Panc1 (cell line): ENCODE results near the gene DPEP1. TPM values are rescaled to one million over a fixed set of nuclear protein-coding genes. Genes with fewer than 3 reads are reported as not detected.

Experiments used
- ATAC-seq: fragments of 200-7000 bp; cut with Tn5 transposase; 2 replicates; pipeline ENCODE4 v1.9.1; 2020; ENCODE audit warnings: mild to moderate bottlenecking, moderate library complexity
- BruUV-seq: library from RNA; stranded (reverse); fragments of 400-500 nt; replicated peaks from 2 replicates; lab custom pipeline; 2021; lab: Mats Ljungman, UMichigan
- CTCF ChIA-PET: fragments of 300-600 bp; sonication (Branson Sonifier 250); formaldehyde crosslinking; loops from one replicate; lab custom pipeline; 2022; ENCODE audit warnings: antibody characterized with exemption; lab: Charles Lee
- POLR2A ChIA-PET: fragments of 300-600 bp; sonication (Branson Sonifier 250); formaldehyde crosslinking; loops from one replicate; lab custom pipeline; 2022; ENCODE audit warnings: antibody characterized with exemption; lab: Charles Lee
- DNase-seq: peaks from one replicate; pipeline ENCODE4 v3.0.0-alpha.2; 2010; ENCODE audit warnings: low read depth, low spot score
- H3K27ac ChIP-seq: 2 replicates; pipeline ENCODE4 v1.5.1; 2011; ENCODE audit warnings: mild to moderate bottlenecking, low read length, inconsistent platforms
- H3K27me3 ChIP-seq: fragments of 200-500 bp; sonication (Bioruptor generic); 2 replicates; pipeline ENCODE4 v1.6.0; 2014; ENCODE audit warnings: low read length, inconsistent platforms; ENCODE audit not compliant: control insufficient read depth, insufficient read depth
- H3K36me3 ChIP-seq: fragments of 200-500 bp; sonication (Bioruptor generic); 2 replicates; pipeline ENCODE4 v1.5.1; 2014; ENCODE audit warnings: inconsistent platforms, mild to moderate bottlenecking, low read length, moderate library complexity; ENCODE audit not compliant: control insufficient read depth, insufficient read depth
- H3K4me1 ChIP-seq: 2 replicates; pipeline ENCODE4 v1.5.1; 2011; ENCODE audit warnings: inconsistent platforms, mild to moderate bottlenecking, low read length, moderate library complexity; ENCODE audit not compliant: control insufficient read depth, insufficient read depth
- H3K4me3 ChIP-seq, 2 experiments: 2 replicates each; pipeline ENCODE4 v1.5.1; 2011 to 2012; ENCODE audit warnings: low read depth in 2 of 2, low read length in 2 of 2, mild to moderate bottlenecking in 2 of 2, inconsistent platforms in 1 of 2, moderate library complexity in 1 of 2
- H3K9me3 ChIP-seq: fragments of 200-500 bp; sonication (Bioruptor generic); 2 replicates; pipeline ENCODE4 v1.5.1; 2014; ENCODE audit warnings: low read depth, mild to moderate bottlenecking, inconsistent platforms, low read length, moderate library complexity; ENCODE audit not compliant: control insufficient read depth, insufficient read depth
- POLR2AphosphoS5 ChIP-seq: IDR thresholded peaks from 2 replicates; pipeline ENCODE4 v1.6.1; 2012; ENCODE audit warnings: mild to moderate bottlenecking, low read depth, low read length, moderate library complexity
- SIN3A ChIP-seq: IDR thresholded peaks from 2 replicates; pipeline ENCODE4 v1.6.1; 2012; ENCODE audit warnings: low read depth, mild to moderate bottlenecking, low read length, moderate library complexity, borderline replicate concordance; ENCODE audit not compliant: insufficient read depth
- TCF7L2 ChIP-seq: IDR thresholded peaks from 2 replicates; pipeline ENCODE4 v1.6.1; 2011; ENCODE audit warnings: mild to moderate bottlenecking, low read depth, low read length, inconsistent platforms
- in situ Hi-C: cut with HindIII; loops from 2 replicates; pipeline ENCODE4 v1.10.0; 2016; ENCODE audit warnings: low sequenced_read_pairs, low pct_unique_long_range_greater_than_20kb
- intact Hi-C: fragments of 100-400 bp; cut with micrococcal nuclease; formaldehyde crosslinking; loops from one replicate; pipeline ENCODE4 v1.10.0; 2022; ENCODE audit not compliant: unreplicated experiment
- total RNA-seq: library from RNA; stranded (reverse); gene quantifications from one replicate; pipeline ENCODE4 v1.2.1, GENCODE V29; 2021; ENCODE audit not compliant: unreplicated experiment
- TF ChIP-seq, protein P1 (sequence below): fragments of 450-650 bp; IDR thresholded peaks from 2 replicates; pipeline ENCODE4 v1.5.1; 2017; ENCODE audit warnings: mild to moderate bottlenecking
- TF ChIP-seq, protein P2 (sequence below), 2 experiments: IDR thresholded peaks; 2 replicates each; pipeline ENCODE4 v1.6.1; 2011 to 2012; ENCODE audit warnings: low read depth in 2 of 2, control low read depth in 1 of 2, low read length in 1 of 2, mild to moderate bottlenecking in 1 of 2, moderate library complexity in 1 of 2; ENCODE audit not compliant: insufficient read depth in 1 of 2

DPEP1 gene
- total RNA-seq, 1 experiment from 2014 or later = 0.18 TPM

DNA sequence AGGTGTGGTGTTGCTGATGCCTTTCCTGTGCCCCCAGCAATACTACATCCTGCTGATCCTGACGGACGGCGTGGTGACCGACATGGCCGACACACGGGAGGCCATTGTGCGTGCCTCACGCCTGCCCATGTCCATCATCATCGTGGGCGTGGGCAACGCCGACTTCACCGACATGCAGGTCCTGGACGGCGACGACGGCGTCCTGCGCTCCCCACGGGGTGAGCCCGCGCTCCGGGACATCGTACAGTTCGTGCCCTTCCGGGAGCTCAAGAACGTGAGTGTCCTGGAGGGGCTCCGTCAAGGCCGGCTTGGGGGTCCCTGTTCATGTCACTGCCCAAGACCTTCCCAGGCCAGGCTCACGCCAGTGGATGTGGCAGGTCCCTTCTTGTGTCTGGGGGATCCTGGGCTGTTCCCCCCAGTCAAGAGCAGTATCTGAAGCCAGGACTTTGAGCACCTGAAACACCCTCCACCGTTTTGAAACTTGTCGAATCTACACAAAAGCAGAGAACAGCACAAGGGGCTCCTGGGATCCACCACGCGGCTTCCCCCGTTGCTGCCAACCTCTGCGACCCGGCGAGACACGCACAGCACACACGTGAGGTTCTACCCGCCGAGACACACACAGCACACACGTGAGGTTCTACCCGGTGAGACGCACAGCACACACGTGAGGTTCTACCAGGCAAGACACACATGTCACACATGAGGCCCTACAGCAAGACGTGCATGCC lies 17.9 kb upstream of the DPEP1 start:
- Histone ChIP-seq H3K27me3 (no peaks in the 10 kb centered on the region), H3K36me3 (no peaks in the 10 kb centered on the region), H3K4me3 (no peak overlapping the region), H3K27ac (no peak overlapping the region), H3K9me3 (no peaks in the 10 kb centered on the region), H3K4me1 (no peaks in the 10 kb centered on the region; the same call in none of the 2 replicates)
- TF ChIP-seq, protein P1, sequence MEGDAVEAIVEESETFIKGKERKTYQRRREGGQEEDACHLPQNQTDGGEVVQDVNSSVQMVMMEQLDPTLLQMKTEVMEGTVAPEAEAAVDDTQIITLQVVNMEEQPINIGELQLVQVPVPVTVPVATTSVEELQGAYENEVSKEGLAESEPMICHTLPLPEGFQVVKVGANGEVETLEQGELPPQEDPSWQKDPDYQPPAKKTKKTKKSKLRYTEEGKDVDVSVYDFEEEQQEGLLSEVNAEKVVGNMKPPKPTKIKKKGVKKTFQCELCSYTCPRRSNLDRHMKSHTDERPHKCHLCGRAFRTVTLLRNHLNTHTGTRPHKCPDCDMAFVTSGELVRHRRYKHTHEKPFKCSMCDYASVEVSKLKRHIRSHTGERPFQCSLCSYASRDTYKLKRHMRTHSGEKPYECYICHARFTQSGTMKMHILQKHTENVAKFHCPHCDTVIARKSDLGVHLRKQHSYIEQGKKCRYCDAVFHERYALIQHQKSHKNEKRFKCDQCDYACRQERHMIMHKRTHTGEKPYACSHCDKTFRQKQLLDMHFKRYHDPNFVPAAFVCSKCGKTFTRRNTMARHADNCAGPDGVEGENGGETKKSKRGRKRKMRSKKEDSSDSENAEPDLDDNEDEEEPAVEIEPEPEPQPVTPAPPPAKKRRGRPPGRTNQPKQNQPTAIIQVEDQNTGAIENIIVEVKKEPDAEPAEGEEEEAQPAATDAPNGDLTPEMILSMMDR = no peak
- TF ChIP-seq TCF7L2 (no peak), SIN3A (no peak), POLR2AphosphoS5 (no peak)
- TF ChIP-seq, protein P2, sequence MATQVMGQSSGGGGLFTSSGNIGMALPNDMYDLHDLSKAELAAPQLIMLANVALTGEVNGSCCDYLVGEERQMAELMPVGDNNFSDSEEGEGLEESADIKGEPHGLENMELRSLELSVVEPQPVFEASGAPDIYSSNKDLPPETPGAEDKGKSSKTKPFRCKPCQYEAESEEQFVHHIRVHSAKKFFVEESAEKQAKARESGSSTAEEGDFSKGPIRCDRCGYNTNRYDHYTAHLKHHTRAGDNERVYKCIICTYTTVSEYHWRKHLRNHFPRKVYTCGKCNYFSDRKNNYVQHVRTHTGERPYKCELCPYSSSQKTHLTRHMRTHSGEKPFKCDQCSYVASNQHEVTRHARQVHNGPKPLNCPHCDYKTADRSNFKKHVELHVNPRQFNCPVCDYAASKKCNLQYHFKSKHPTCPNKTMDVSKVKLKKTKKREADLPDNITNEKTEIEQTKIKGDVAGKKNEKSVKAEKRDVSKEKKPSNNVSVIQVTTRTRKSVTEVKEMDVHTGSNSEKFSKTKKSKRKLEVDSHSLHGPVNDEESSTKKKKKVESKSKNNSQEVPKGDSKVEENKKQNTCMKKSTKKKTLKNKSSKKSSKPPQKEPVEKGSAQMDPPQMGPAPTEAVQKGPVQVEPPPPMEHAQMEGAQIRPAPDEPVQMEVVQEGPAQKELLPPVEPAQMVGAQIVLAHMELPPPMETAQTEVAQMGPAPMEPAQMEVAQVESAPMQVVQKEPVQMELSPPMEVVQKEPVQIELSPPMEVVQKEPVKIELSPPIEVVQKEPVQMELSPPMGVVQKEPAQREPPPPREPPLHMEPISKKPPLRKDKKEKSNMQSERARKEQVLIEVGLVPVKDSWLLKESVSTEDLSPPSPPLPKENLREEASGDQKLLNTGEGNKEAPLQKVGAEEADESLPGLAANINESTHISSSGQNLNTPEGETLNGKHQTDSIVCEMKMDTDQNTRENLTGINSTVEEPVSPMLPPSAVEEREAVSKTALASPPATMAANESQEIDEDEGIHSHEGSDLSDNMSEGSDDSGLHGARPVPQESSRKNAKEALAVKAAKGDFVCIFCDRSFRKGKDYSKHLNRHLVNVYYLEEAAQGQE (IDR thresholded peaks at IDR 0.05; ENCODE audit: insufficient read depth in 1 of 2, low read depth in 2 of 2, low read length in 1 of 2) = no peak
- no peak for ATAC-seq
- intact Hi-C loops (no loop called here), in situ Hi-C loops (no loop called here)
- ChIA-PET POLR2A (no interaction called here), CTCF (no interaction called here)
- no TSS peak for BruUV-seq
- no peak for DNase-seq

DNA sequence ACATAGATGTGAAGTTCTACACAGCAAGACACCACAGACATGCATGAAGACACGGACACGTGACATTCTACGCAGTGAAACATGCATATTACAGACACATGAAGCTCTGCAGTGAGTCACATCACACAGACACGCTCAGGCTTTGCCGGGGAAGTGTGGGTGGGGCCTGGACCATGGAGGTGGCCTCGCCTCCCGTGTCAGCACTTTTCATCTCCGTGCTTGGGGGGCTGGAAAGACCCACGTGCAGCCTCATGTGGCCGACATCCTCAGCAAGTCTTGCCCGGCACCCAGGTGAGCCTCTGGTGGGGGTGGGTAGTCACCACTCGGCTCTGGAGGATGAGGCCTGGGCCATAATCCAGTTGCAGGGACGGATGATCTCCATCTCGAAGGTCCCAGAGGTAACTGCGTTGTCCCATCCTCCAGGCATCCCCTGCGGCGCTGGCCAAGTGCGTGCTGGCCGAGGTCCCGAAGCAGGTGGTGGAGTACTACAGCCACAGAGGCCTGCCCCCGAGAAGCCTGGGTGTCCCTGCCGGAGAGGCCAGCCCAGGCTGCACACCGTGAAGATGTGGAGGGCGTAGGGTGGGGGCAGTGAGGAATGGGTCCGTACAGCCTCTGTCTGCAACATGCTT lies 17.3 kb upstream of the DPEP1 start:
- in situ Hi-C loops = no loop called here
- H3K27ac ChIP-seq = no peak overlapping the region
- H3K36me3 ChIP-seq = no peaks in the 10 kb centered on the region
- intact Hi-C loops = no loop called here
- ChIA-PET POLR2A (no interaction called here), CTCF (no interaction called here)
- DNase-seq (no peak), ATAC-seq (no peak)
- H3K9me3 ChIP-seq = no peaks in the 10 kb centered on the region
- BruUV-seq = no TSS peak
- no peaks in the 10 kb centered on the region for H3K27me3 ChIP-seq
- no peak overlapping the region for H3K4me3 ChIP-seq
- TF ChIP-seq POLR2AphosphoS5 (no peak), SIN3A (no peak), TCF7L2 (no peak)
- TF ChIP-seq, protein P2 (IDR thresholded peaks at IDR 0.05; ENCODE audit: insufficient read depth in 1 of 2, low read depth in 2 of 2, low read length in 1 of 2) = no peak
- TF ChIP-seq, protein P1 = no peak
- H3K4me1 ChIP-seq = peaks cover 3% of the 10 kb centered on the region
